GM21619 (cell line): ENCODE results near the gene SUSD3.
A peak's percentile ranks its signal among the peaks of the same experiment; 100 is the strongest.
"Not testable (repeated sequence)": the region's sequence is repeated elsewhere in the genome, so short reads cannot be mapped to it uniquely, and the experiment has no call there.

Source experiments
- ATAC-seq: cut with Tn5 transposase; IDR thresholded peaks from one replicate; pipeline ENCODE4 v1.9.1; 2021; ENCODE audit not compliant: unreplicated experiment

Gene SUSD3

DNA sequence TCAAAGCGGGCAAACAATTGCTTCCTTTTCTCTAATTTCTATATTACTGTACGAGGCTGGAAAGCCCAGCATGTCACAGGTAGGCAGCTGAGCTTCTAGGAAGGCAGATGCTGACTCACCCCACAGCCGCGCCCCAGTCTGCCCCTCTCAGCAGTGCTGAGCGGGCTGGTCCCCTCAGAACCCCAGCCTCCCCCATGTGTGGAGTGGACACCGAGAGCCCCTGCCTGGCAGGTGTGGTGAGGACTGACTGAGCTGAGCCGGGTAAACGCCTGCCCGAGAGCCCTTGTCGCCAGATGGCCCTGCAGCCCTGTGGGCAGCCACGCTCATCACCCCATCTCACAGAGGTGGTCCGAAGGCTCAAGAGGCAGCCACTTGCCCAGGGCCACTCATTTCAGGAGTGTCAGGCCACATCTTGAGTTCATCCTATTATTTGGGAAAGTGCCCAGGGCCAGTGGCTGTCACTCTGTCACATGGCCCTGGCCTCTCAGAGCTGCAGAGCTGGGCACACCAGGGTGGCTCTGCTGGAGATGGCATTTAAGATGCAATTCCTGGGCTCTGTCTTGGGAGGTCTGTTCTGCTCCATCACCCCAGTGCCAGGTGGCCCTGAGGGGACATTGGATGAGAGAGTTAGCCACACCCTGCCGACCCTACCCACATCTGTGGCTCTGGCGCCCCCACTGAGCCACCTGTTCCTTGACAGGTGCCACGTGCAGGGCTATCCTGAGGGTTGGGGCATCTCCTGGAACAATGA lies 50.0 kb downstream of the SUSD3 start:
- ATAC-seq = no peak

- no peak for ATAC-seq
Observed at GRCh38 chr9:93110311-93110855, 51.9 kb downstream of the SUSD3 start.

DNA sequence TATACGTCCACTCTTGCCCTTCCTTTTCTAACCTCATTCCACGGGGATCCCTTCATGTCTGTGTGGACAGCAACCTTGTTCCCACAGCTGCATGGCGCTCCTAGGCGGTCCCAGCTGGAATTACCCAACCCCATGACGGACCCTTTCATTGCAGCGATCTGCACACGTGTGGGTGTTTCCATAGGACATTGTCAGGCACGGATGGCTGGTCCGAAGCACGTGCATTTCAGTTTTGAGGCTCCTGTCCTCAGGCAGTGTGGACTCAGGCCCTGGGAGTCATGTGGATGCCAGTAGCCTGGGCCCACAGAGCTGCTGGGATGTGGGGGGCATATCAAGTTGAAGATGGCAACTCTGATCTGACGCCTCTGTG lies 52.5 kb downstream of the SUSD3 start:
- ATAC-seq = no peak

- no peak for ATAC-seq
Observed at GRCh38 chr9:93111371-93112115, 53.0 kb downstream of the SUSD3 start.

- no peak for ATAC-seq
Observed at GRCh38 chr9:93112116-93112863, 53.8 kb downstream of the SUSD3 start.

GRCh38 chr9:93112864-93113389 lies 54.4 kb downstream of the SUSD3 start:
- no peak for ATAC-seq

DNA sequence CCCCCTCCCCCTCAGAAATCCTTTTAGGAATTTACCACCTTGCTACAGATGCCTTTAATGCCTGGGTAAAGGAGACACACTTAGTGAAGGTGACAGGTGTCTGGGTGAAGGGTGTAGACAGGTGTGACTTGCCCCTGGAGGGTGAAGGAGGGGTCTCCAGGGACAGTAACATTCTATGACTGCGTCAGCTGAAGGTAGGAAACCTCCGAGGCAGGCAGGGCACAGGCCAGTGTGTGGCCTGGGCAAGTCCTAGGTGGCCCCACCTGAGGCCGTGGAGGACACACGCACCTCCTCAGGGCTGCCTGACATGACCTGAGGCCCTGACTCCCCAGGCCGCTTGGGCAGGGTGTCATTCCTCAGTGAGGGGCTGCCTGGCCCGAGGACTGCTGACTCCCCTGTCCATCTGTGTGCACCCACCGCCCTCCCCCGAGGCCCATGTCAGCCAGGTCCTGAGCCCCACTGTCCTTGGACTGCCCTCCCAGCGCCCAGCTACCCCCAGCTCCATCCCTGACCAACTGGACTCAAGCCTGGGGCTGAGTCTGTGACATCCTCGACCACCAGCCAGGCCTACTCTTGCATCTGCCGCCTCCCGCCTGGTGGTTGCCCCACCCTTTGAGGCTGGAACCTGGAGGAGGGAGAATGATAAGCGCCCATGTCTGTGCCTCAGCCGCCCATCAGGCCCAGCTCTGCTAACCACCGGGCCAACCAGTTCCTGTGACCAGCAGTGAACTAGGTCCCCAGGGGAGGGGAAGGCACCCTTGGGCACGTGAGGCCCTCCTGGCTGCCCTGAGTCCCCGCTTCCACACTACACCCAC lies 55.9 kb downstream of the SUSD3 start:
- no peak for ATAC-seq

GRCh38 chr9:93114984-93115335 lies 56.5 kb downstream of the SUSD3 start:
- no peak for ATAC-seq

- no peak for ATAC-seq
Observed at GRCh38 chr9:93115486-93116071, 57.1 kb downstream of the SUSD3 start.

DNA sequence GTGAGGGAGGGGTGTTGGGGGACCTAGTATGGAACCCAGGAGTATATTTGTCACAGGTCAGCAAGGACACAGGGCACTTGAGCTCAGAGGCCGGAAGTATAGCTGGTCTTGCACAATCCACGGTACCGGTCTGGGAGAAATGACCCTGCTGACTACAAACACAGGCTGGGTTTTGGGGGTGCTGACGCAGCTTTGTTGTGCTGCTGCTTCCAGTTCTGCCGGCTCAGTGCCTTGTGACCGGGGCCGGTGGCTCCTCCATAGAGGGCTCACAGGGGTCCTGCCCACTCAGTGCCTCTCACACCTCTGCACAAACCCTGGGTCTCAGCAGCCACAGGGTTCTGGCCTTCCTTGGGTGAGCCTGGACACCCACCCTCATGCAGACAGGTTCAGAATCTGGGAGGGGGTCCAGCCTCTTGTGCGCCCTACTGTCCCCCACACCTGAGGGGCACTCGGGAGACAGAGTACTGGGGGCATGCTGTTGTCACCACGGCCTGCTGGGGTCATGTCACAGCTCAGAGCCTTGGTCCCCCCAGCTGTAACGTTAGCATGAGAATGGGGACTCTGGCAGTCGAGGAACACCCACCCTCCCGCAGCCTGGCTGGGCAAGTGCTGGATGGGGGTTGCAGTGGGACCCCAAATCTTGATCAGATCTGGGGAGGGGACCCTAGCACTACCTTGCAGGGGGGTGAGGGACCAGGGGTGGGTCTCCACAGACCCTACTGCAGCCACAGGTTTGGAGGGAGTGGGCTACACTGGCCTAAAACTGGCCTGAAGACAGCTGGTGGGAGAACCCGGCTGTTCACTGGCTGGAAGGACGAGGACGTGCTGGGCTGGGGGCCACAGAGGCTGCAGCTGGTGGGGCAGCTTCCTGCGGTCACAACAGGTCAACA lies 57.8 kb downstream of the SUSD3 start:
- ATAC-seq = no peak

- not testable (repeated sequence) for ATAC-seq
Observed at GRCh38 chr9:93117521-93117920, 59.0 kb downstream of the SUSD3 start.

DNA sequence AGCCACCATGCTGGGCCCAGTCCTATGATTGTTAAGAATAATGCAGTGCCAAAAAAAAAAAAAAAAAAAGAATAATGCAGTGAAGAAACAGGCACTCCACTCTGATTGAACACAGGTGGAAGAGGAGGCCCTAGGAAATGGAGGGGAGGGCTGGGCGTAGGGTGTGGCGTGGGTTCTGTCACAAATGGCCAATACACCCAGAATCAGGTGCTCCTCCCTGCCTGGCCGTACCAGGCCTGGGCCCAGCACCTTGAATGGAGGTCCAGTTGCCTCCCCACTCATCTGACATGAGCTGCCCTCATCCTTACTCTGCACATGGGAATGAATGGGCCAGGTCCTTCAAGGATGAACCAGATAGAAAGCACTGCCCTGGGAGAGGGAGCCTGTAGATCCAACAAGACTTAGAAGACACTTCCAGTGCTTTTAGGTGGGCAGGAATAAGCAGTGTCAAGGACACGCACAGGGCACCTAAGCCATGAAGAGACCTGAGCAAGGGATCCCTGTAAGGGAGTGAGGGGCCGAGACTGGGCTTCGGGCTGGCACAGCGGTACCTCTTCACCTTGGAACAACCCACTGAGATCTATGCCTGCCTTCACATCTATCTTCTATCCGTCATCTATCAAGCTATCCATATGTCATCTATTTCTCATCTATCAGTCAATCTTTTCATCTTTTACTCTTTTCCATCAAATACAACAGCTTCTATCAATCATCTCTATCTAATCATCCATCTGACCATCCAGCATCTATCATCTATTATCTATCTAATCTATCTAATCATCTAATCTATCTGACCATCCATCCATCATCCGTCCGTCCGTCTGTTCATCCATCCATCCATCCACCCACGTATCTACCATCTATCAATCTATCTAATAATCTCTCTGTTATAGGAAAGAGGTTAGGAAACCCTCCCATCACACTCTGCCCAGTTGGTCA lies 59.7 kb downstream of the SUSD3 start:
- ATAC-seq = no peak

DNA sequence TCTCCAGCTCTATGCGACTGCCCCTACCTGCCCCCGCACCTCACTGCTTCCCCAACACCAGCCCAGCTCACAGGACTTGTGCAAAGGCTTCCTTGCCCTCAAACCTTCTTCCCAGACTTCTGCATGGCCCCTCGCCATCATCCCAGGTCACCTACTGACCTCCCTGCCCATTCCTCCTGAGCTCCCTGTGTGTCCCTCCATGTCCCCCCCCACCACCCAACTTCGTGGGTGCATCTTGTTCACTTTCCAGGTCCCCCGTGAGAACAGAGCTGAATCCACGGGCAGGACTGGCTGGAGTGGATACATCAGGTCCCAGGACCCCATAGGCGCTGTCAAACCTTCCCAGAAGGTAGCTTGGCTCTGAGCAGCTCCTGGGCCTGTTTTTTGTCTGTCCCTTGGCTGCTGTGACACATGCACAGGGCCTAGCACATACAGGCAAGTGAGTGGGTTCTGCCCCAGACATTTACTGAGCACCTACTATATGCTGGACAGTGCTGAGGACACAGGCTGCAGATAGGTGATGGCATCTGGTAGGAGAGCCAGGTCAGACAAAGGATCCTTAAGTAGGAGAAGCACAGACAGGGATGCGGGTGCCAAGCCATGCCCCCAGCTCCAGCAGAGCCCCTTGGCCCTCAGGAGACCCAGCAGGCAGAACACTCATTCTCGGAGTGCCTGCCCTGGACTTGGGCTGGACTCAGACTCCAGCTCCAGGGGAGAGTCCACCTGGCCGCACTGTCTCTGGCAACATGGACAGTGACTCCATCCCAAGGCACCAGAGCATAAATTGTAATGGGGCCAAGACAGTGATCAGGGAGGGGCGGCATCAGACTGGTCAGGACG lies 60.6 kb downstream of the SUSD3 start:
- no peak for ATAC-seq

GRCh38 chr9:93119703-93119952 lies 61.1 kb downstream of the SUSD3 start:
- ATAC-seq = peak; percentile 4

- ATAC-seq = peak; percentile 93
Observed at GRCh38 chr9:93119953-93120845, 61.7 kb downstream of the SUSD3 start.

DNA sequence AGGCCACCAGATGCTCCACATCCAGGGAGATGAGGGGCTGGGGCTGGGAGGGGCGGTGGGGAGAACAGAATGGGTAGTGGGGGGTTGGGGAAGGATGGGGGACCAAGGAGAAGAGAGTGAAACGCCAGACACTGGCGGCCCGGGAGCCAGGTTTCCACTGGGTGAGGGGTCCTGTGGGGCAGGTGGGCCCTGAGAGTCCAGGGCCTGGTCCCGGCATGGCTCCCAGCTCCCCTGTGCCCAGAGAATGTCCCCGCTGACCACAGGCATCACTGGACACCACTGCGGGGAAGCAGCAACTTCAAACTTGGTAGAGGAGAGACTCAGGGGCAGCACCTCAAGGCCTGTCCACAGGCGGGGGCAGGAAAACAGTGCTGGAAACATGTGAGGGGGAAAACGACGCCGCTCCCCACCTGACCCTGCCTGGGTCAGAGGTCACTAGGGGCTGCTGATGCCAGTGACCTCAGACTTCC lies 62.4 kb downstream of the SUSD3 start:
- no peak for ATAC-seq
